B cell (primary cell): ENCODE measurements around the gene BPIFA1.

Source experiments
- CTCF ChIP-seq: fragments of 200-600 bp; IDR thresholded peaks from one replicate; pipeline ENCODE4 v1.8.0; 2022; ENCODE audit warnings: antibody characterized with exemption, mild to moderate bottlenecking
- EZH2 ChIP-seq: IDR thresholded peaks from 2 replicates; pipeline ENCODE4 v1.6.1; 2012; ENCODE audit warnings: borderline replicate concordance, low read depth, mild to moderate bottlenecking, moderate library complexity, low read length; ENCODE audit not compliant: insufficient read depth, poor library complexity, severe bottlenecking

- no peak for TF ChIP-seq CTCF
- TF ChIP-seq EZH2 = no peak
These were observed 26.9 kb downstream of the BPIFA1 start for GRCh38 chr20:33262658-33263065.
